GM12878 (cell line): Measurements from ENCODE around the gene UBE2M. TPM values are rescaled to one million over a fixed set of nuclear protein-coding genes. Genes with fewer than 3 reads are reported as not detected.

Source experiments
- BACH1 ChIP-seq: fragments of 450-650 bp; IDR thresholded peaks from 2 replicates; pipeline ENCODE4 v1.6.1; 2017; ENCODE audit warnings: mild to moderate bottlenecking, borderline replicate concordance
- CBFB ChIP-seq: IDR thresholded peaks from 2 replicates; pipeline ENCODE4 v1.6.1; 2016; ENCODE audit warnings: antibody characterized with exemption, low read depth
- CBX5 ChIP-seq: sonication (generic); IDR thresholded peaks from 2 replicates; pipeline ENCODE4 v1.6.1; 2016; ENCODE audit warnings: low read depth, moderate library complexity, mild to moderate bottlenecking, inconsistent platforms
- CEBPB ChIP-seq, 2 experiments: fragments of 150-350 bp in 1 of 2; IDR thresholded peaks; 2 replicates each; pipeline ENCODE4 v1.6.1; 2012 to 2014; ENCODE audit warnings: low read depth in 2 of 2, low read length in 2 of 2, borderline replicate concordance in 1 of 2, inconsistent platforms in 1 of 2
- GATAD2B ChIP-seq: fragments of 450-650 bp; conservative IDR thresholded peaks from 2 replicates; pipeline ENCODE4 v1.6.1; 2017; ENCODE audit warnings: low read depth, mild to moderate bottlenecking, moderate library complexity
- HDGF ChIP-seq: fragments of 450-650 bp; IDR thresholded peaks from 2 replicates; pipeline ENCODE4 v1.6.1; 2016; ENCODE audit warnings: antibody characterized with exemption
- JUND ChIP-seq: IDR thresholded peaks from 2 replicates; pipeline ENCODE4 v1.6.1; 2012; ENCODE audit warnings: low read depth, mild to moderate bottlenecking, low read length, improper control_type of control experiment, moderate library complexity
- KDM1A ChIP-seq: fragments of 200-600 bp; sonication (generic); IDR thresholded peaks from 2 replicates; pipeline ENCODE4 v1.6.1; 2016; ENCODE audit warnings: borderline replicate concordance
- MTA2 ChIP-seq: fragments of 450-650 bp; IDR thresholded peaks from 2 replicates; pipeline ENCODE4 v1.6.1; 2016; ENCODE audit warnings: low read depth, mild to moderate bottlenecking, moderate library complexity
- NFXL1 ChIP-seq: fragments of 450-650 bp; IDR thresholded peaks from 2 replicates; pipeline ENCODE4 v1.6.1; 2017; ENCODE audit warnings: antibody characterized with exemption, mild to moderate bottlenecking, borderline replicate concordance
- RAD51 ChIP-seq: fragments of 450-650 bp; IDR thresholded peaks from 2 replicates; pipeline ENCODE4 v1.6.1; 2016; ENCODE audit warnings: moderate library complexity, mild to moderate bottlenecking, inconsistent platforms
- SIN3A ChIP-seq: IDR thresholded peaks from 2 replicates; pipeline ENCODE4 v1.6.1; 2012; ENCODE audit warnings: low read depth, low read length, improper control_type of control experiment
- YBX1 ChIP-seq: fragments of 450-650 bp; IDR thresholded peaks from 2 replicates; pipeline ENCODE4 v1.6.1; 2016; ENCODE audit warnings: antibody characterized with exemption
- YY1 ChIP-seq: IDR thresholded peaks from 2 replicates; pipeline ENCODE4 v1.6.1; 2011; ENCODE audit warnings: low read depth, mild to moderate bottlenecking, low read length
- polyA plus RNA-seq, 11 experiments: library from polyadenylated mRNA; depleted of rRNA in 4 of 11; unstranded in 6 of 11; stranded (reverse) in 5 of 11; fragments of >200 nt; fragmentation: Nextera tagmentation in 4 of 11; fragmentation: Illumina TruSeq in 1 of 11; extraction: Ambion mirVana in 4 of 11; extraction: Trizol in 1 of 11; gene quantifications; 1 replicate in 1 of 11; 2 replicates in 10 of 11; pipeline versions ENCODE4 v1.2.1 to v1.2.3, GENCODE V29; 2011 to 2016; ENCODE audit warnings: inconsistent platforms in 2 of 11, missing spikeins in 2 of 11, low read depth in 1 of 11
- total RNA-seq, 4 experiments: library from RNA; depleted of rRNA in 3 of 4; stranded (reverse); fragments of >200 nt in 3 of 4; fragmentation: Illumina TruSeq in 1 of 4; extraction: Trizol in 1 of 4; gene quantifications; 2 replicates each; pipeline versions ENCODE4 v1.2.1 to v1.2.3, GENCODE V29; 2013 to 2021
- TF ChIP-seq, protein P1 (sequence below): fragments of 450-650 bp; IDR thresholded peaks from 2 replicates; pipeline ENCODE4 v1.6.1; 2017; ENCODE audit warnings: borderline replicate concordance
- TF ChIP-seq, protein P2 (sequence below): IDR thresholded peaks from 2 replicates; pipeline ENCODE4 v1.6.1; 2011; ENCODE audit warnings: low read depth, mild to moderate bottlenecking, low read length, moderate library complexity, borderline replicate concordance; ENCODE audit errors: extremely low read depth
- TF ChIP-seq, protein P3 (sequence below): fragments of 450-650 bp; IDR thresholded peaks from 2 replicates; pipeline ENCODE4 v1.6.1; 2017; ENCODE audit warnings: antibody characterized with exemption, mild to moderate bottlenecking, moderate library complexity
- TF ChIP-seq, protein P4 (sequence below): fragments of 450-650 bp; IDR thresholded peaks from 2 replicates; pipeline ENCODE4 v1.6.1; 2017; ENCODE audit warnings: mild to moderate bottlenecking, moderate library complexity
- TF ChIP-seq, protein P5 (sequence below): fragments of 450-650 bp; IDR thresholded peaks from 2 replicates; pipeline ENCODE4 v1.6.1; 2017; ENCODE audit warnings: low read depth, mild to moderate bottlenecking, moderate library complexity

The UBE2M gene
- total and polyA plus RNA-seq, 10 of the 15 experiments (the other 5 are each of a cell fraction or from before 2014, with no cell fraction given): 1.4 to 105 (median 73.9) TPM

DNA sequence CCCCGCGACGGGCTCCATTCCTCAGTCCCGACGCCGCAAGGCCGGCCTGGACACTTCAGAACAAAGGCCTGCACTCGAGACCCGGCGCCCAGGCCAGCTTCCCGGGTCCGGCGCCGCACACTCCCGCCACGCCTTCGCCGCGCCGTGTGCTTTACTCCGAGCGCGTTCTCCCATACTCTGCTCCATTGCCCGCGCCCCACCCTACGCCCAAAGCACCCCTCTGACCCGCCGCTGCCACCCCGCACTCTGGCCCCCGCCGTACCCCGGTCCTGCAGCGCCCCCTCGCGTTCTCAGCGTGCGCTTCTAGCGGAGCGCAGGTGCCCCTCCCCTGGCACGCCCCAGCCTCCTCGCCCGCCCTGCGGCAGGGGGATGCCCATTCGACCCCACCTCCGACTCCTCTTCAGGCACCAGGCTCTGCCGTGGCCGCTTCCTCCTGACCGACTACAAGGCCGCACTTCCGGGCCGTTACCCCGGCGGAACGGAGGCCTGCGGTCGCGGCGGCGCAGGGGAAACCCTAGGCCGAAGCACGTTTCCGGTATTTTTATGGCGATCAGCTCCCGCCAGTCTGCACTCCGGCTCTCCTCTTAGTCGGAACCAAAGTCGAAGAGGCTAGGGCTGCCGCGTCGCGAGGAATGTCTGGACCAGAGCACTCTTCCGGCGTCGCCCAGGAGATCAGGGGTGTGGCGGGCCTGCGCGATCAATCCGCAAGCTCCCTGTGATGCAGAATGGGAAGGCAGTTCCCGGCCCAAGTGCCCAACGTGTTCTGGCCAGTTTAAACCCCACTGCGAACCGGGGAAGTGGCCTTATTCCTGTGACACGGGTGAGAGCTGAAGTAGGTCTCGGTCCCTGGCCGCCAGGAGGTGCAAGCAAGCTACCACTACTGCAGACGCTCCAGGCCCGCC, 38.8 kb downstream of the UBE2M start, which contains the start of gene ZBTB45 (continued):
- no peak for TF ChIP-seq CEBPB (IDR thresholded peaks at IDR 0.05; ENCODE audit: borderline replicate concordance in 1 of 2, low read depth in 2 of 2, low read length in 2 of 2)
- TF ChIP-seq, protein P1, sequence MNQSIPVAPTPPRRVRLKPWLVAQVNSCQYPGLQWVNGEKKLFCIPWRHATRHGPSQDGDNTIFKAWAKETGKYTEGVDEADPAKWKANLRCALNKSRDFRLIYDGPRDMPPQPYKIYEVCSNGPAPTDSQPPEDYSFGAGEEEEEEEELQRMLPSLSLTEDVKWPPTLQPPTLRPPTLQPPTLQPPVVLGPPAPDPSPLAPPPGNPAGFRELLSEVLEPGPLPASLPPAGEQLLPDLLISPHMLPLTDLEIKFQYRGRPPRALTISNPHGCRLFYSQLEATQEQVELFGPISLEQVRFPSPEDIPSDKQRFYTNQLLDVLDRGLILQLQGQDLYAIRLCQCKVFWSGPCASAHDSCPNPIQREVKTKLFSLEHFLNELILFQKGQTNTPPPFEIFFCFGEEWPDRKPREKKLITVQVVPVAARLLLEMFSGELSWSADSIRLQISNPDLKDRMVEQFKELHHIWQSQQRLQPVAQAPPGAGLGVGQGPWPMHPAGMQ: peak; percentile 59; the same call in 1 of the 2 replicates
- TF ChIP-seq, protein P2, sequence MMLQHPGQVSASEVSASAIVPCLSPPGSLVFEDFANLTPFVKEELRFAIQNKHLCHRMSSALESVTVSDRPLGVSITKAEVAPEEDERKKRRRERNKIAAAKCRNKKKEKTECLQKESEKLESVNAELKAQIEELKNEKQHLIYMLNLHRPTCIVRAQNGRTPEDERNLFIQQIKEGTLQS: no peak
- no peak for TF ChIP-seq YBX1
- TF ChIP-seq JUND: 0 out of 2 replicates have a peak, but pooled peaks have one; percentile 34
- TF ChIP-seq BACH1: peak; percentile 52
- TF ChIP-seq YY1: peak; percentile 96
- no peak for TF ChIP-seq KDM1A
- TF ChIP-seq CBX5: peak; percentile 92
- TF ChIP-seq, protein P3, sequence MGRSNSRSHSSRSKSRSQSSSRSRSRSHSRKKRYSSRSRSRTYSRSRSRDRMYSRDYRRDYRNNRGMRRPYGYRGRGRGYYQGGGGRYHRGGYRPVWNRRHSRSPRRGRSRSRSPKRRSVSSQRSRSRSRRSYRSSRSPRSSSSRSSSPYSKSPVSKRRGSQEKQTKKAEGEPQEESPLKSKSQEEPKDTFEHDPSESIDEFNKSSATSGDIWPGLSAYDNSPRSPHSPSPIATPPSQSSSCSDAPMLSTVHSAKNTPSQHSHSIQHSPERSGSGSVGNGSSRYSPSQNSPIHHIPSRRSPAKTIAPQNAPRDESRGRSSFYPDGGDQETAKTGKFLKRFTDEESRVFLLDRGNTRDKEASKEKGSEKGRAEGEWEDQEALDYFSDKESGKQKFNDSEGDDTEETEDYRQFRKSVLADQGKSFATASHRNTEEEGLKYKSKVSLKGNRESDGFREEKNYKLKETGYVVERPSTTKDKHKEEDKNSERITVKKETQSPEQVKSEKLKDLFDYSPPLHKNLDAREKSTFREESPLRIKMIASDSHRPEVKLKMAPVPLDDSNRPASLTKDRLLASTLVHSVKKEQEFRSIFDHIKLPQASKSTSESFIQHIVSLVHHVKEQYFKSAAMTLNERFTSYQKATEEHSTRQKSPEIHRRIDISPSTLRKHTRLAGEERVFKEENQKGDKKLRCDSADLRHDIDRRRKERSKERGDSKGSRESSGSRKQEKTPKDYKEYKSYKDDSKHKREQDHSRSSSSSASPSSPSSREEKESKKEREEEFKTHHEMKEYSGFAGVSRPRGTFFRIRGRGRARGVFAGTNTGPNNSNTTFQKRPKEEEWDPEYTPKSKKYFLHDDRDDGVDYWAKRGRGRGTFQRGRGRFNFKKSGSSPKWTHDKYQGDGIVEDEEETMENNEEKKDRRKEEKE: no peak
- peak; percentile 23; the same call in 1 of the 2 replicates for TF ChIP-seq HDGF
- peak; percentile 89 for TF ChIP-seq SIN3A
- peak; percentile 52; the same call in 1 of the 2 replicates for TF ChIP-seq MTA2
- TF ChIP-seq, protein P4, sequence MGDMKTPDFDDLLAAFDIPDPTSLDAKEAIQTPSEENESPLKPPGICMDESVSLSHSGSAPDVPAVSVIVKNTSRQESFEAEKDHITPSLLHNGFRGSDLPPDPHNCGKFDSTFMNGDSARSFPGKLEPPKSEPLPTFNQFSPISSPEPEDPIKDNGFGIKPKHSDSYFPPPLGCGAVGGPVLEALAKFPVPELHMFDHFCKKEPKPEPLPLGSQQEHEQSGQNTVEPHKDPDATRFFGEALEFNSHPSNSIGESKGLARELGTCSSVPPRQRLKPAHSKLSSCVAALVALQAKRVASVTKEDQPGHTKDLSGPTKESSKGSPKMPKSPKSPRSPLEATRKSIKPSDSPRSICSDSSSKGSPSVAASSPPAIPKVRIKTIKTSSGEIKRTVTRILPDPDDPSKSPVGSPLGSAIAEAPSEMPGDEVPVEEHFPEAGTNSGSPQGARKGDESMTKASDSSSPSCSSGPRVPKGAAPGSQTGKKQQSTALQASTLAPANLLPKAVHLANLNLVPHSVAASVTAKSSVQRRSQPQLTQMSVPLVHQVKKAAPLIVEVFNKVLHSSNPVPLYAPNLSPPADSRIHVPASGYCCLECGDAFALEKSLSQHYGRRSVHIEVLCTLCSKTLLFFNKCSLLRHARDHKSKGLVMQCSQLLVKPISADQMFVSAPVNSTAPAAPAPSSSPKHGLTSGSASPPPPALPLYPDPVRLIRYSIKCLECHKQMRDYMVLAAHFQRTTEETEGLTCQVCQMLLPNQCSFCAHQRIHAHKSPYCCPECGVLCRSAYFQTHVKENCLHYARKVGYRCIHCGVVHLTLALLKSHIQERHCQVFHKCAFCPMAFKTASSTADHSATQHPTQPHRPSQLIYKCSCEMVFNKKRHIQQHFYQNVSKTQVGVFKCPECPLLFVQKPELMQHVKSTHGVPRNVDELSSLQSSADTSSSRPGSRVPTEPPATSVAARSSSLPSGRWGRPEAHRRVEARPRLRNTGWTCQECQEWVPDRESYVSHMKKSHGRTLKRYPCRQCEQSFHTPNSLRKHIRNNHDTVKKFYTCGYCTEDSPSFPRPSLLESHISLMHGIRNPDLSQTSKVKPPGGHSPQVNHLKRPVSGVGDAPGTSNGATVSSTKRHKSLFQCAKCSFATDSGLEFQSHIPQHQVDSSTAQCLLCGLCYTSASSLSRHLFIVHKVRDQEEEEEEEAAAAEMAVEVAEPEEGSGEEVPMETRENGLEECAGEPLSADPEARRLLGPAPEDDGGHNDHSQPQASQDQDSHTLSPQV: 0 out of 2 replicates have a peak, but pooled peaks have one; percentile 11
- TF ChIP-seq CBFB: peak; percentile 91
- TF ChIP-seq, protein P5, sequence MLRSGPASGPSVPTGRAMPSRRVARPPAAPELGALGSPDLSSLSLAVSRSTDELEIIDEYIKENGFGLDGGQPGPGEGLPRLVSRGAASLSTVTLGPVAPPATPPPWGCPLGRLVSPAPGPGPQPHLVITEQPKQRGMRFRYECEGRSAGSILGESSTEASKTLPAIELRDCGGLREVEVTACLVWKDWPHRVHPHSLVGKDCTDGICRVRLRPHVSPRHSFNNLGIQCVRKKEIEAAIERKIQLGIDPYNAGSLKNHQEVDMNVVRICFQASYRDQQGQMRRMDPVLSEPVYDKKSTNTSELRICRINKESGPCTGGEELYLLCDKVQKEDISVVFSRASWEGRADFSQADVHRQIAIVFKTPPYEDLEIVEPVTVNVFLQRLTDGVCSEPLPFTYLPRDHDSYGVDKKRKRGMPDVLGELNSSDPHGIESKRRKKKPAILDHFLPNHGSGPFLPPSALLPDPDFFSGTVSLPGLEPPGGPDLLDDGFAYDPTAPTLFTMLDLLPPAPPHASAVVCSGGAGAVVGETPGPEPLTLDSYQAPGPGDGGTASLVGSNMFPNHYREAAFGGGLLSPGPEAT: peak; percentile 99
- peak; percentile 88 for TF ChIP-seq GATAD2B
- TF ChIP-seq NFXL1: no peak
- TF ChIP-seq RAD51: no peak
